Neural cell (in vitro differentiated cells): Measurements from ENCODE around the gene PLCB4.

Source experiments
- MXI1 ChIP-seq: fragments of 450-650 bp; conservative IDR thresholded peaks from 2 replicates; pipeline ENCODE4 v1.6.1; 2014; ENCODE audit warnings: antibody characterized with exemption, mild to moderate bottlenecking; ENCODE audit not compliant: poor library complexity, severe bottlenecking
- POLR2AphosphoS5 ChIP-seq: IDR thresholded peaks from 2 replicates; pipeline ENCODE4 v1.6.1; 2012
- SMC3 ChIP-seq: fragments of 450-650 bp; conservative IDR thresholded peaks from 2 replicates; pipeline ENCODE4 v1.6.1; 2014; ENCODE audit warnings: antibody characterized with exemption, mild to moderate bottlenecking, moderate library complexity; ENCODE audit not compliant: poor library complexity
- TF ChIP-seq, protein P1 (sequence below): fragments of 450-650 bp; IDR thresholded peaks from 2 replicates; pipeline ENCODE4 v1.5.1; 2014; ENCODE audit warnings: antibody characterized with exemption, mild to moderate bottlenecking, moderate library complexity; ENCODE audit not compliant: poor library complexity, severe bottlenecking

DNA sequence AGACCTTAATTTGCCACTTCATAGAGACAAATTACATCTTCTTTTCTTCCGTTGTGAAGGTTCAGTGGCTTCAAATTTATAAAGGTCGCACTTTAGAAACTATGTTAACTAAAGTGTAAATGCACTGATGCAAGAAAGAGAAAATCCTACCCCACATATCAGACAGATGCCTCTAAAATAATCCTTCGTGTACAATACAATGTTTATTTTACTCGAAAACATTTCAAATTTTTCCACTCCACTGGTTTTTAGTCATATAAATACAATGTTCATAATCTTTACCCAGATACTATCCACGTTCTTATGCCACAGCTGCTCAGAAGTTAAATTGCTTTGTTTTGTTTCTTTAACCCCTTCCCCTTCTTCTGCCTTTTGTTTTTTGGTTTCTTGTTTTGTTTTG is 305.2 kb downstream of the PLCB4 start:
- TF ChIP-seq, protein P1, sequence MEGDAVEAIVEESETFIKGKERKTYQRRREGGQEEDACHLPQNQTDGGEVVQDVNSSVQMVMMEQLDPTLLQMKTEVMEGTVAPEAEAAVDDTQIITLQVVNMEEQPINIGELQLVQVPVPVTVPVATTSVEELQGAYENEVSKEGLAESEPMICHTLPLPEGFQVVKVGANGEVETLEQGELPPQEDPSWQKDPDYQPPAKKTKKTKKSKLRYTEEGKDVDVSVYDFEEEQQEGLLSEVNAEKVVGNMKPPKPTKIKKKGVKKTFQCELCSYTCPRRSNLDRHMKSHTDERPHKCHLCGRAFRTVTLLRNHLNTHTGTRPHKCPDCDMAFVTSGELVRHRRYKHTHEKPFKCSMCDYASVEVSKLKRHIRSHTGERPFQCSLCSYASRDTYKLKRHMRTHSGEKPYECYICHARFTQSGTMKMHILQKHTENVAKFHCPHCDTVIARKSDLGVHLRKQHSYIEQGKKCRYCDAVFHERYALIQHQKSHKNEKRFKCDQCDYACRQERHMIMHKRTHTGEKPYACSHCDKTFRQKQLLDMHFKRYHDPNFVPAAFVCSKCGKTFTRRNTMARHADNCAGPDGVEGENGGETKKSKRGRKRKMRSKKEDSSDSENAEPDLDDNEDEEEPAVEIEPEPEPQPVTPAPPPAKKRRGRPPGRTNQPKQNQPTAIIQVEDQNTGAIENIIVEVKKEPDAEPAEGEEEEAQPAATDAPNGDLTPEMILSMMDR = no peak
- TF ChIP-seq POLR2AphosphoS5 = no peak
- TF ChIP-seq MXI1 = no peak
- TF ChIP-seq SMC3 = no peak
